Measurements from ENCODE around the gene INSL4. TPM values are rescaled to one million over a fixed set of nuclear protein-coding genes. Genes with fewer than 3 reads are reported as not detected.

The INSL4 gene
- polyA plus RNA-seq, 1 donor from 2014 or later, result not detected

DNA sequence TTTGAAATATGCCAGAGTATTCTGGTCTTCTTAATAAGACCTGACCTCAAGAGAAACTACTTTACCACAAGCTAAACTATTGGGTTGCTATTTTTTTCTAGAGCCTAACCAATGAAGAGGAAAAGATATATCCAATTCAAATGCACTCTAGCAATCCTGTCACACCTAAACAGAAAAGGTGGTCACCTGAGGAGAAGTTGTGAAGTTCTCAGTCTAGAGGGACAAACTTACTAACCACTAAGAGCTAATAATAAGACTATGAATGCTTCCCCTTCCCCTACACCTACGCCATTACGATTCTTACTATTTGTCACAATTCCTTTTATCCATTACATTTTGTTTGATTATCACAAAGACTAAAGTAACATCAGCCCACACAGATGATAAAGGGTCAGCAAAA lies 43.6 kb downstream of the INSL4 start:
- Mint-ChIP-seq H3K27me3 (peaks cover 5% of the 10 kb centered on the region), H3K9me3 (no peaks in the 10 kb centered on the region), H3K36me3 (no peaks in the 10 kb centered on the region), H3K27ac (no peak overlapping the region), H3K4me1 (peaks cover 4 to 10% (median 8%) of the 10 kb centered on the region in 3 donors), H3K4me3 (no peak overlapping the region)

DNA sequence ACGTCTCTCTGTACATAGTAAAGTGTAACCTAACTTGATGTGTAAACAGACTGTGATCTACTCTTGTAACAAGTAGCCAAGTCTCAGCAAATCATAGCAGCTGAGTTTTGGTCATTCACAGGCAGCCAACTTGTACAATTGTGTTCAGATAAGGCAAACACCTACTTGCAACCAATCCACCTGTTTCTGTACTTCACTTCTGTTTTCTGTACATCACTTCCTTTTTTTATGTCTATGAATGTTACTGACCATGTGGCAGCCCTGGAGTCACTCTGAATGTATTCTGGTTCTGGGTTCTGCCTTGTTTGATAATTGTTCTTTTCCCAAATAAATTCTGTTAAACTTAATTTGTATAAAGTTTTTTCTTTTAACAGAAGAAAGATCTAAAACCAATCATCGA lies 47.3 kb downstream of the INSL4 start:
- no peaks in the 10 kb centered on the region for H3K36me3 Mint-ChIP-seq
- H3K4me1 Mint-ChIP-seq, result peaks cover 4 to 10% (median 8%) of the 10 kb centered on the region in 3 donors
- H3K27me3 Mint-ChIP-seq, result peaks cover 2% of the 10 kb centered on the region
- H3K4me3 Mint-ChIP-seq, result no peak overlapping the region
- peaks cover 0 to 3% (median 0%) of the 10 kb centered on the region in 3 donors for H3K9me3 Mint-ChIP-seq
- H3K27ac Mint-ChIP-seq, result no peak overlapping the region

Other genes with a start within 250 kb of the INSL4 start
- gene JAK2, start 246.1 kb upstream of the INSL4 start, polyA plus RNA-seq, result 9.2 TPM
- gene INSL6, start 45.8 kb upstream of the INSL4 start, polyA plus RNA-seq, result 0.38 TPM
- 5.1 TPM for gene RLN2, start 73.3 kb downstream of the INSL4 start, polyA plus RNA-seq
- gene RLN1, start 108.5 kb downstream of the INSL4 start, polyA plus RNA-seq, result 0.66 TPM
- gene PLGRKT, start 206.5 kb downstream of the INSL4 start, polyA plus RNA-seq, result 28.7 TPM
- 0.35 TPM for gene CD274, start 219.1 kb downstream of the INSL4 start, polyA plus RNA-seq

Data from IgD-negative memory B cell (primary cell).